ENCODE measurements around the gene CLASRP. TPM values are rescaled to one million over a fixed set of nuclear protein-coding genes. Genes with fewer than 3 reads are reported as not detected.

The CLASRP gene
- polyA plus RNA-seq, 1 donor from 2014 or later, result 30.1 TPM

DNA sequence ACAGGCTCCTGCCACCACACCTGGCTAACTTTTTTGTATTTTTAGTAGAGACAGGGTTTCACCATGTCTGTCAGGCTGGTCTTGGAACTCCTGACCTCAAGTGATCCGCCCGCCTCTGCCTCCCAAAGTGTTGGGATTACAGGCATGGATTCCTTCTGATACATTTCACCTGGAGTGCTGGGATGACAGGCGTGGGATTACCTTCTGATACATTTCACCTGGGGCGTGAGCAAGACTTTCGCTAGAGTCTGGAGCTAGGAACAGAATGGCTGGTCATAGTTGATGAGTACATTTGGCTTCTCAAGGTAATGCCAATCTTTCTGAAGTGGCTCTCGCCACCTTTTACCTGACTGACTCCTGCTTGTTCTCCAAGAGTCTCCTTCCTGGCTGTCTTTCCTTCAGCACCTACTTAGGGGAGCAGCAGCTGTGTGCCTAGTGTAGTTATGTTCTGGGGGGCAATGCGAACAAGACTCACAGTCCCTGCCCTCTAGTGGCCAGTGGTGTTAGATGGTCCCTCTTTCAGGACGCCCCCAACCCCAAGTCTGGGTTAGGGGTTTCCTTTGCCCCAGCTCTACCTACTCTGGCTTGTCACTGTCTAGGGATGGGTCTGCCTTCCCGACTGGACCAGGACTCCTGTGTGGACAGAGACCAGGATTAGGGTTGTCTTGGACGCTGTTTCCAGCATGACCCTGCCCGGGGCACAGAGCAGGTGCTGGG lies 73.4 kb downstream of the CLASRP start:
- Histone ChIP-seq H3K9me2 (ENCODE audit: insufficient read depth, low read length) (no peaks in the 10 kb centered on the region), H3K27ac (ENCODE audit: low read length) (no peak overlapping the region), H3K9me3 (ENCODE audit: low read length) (no peaks in the 10 kb centered on the region), H3K36me3 (ENCODE audit: insufficient read depth, low read length) (no peaks in the 10 kb centered on the region), H3K79me2 (replicated peaks; ENCODE audit: insufficient read depth, low read length) (peaks cover 35% of the 10 kb centered on the region), H2AFZ (ENCODE audit: low read depth, low read length) (no peak overlapping the region), H3F3A (ENCODE audit: insufficient read depth, low read length, poor library complexity, severe bottlenecking) (no peaks in the 10 kb centered on the region), H3K9ac (ENCODE audit: low read length) (no peak overlapping the region), H3K27me3 (ENCODE audit: insufficient read depth, low read depth, low read length) (no peaks in the 10 kb centered on the region), H4K20me1 (ENCODE audit: insufficient read depth) (no peaks in the 10 kb centered on the region), H3K4me2 (ENCODE audit: low read length) (no peak overlapping the region), H3K4me3 (ENCODE audit: low read length) (no peak overlapping the region)
- TF ChIP-seq TAF1 (IDR thresholded peaks at IDR 0.05; ENCODE audit: low read depth) (no peak), SMC3 (conservative IDR thresholded peaks at IDR 0.05; ENCODE audit: poor library complexity) (no peak), POLR2AphosphoS5 (IDR thresholded peaks at IDR 0.05) (no peak), EP300 (conservative IDR thresholded peaks at IDR 0.05; ENCODE audit: poor library complexity, severe bottlenecking) (no peak), RAD21 (conservative IDR thresholded peaks at IDR 0.05) (no peak), MXI1 (conservative IDR thresholded peaks at IDR 0.05; ENCODE audit: poor library complexity, severe bottlenecking) (no peak), EZH2 (IDR thresholded peaks at IDR 0.05; ENCODE audit: borderline replicate concordance, insufficient read depth, low read length, poor library complexity, severe bottlenecking) (no peak)
- TF ChIP-seq, protein P1, sequence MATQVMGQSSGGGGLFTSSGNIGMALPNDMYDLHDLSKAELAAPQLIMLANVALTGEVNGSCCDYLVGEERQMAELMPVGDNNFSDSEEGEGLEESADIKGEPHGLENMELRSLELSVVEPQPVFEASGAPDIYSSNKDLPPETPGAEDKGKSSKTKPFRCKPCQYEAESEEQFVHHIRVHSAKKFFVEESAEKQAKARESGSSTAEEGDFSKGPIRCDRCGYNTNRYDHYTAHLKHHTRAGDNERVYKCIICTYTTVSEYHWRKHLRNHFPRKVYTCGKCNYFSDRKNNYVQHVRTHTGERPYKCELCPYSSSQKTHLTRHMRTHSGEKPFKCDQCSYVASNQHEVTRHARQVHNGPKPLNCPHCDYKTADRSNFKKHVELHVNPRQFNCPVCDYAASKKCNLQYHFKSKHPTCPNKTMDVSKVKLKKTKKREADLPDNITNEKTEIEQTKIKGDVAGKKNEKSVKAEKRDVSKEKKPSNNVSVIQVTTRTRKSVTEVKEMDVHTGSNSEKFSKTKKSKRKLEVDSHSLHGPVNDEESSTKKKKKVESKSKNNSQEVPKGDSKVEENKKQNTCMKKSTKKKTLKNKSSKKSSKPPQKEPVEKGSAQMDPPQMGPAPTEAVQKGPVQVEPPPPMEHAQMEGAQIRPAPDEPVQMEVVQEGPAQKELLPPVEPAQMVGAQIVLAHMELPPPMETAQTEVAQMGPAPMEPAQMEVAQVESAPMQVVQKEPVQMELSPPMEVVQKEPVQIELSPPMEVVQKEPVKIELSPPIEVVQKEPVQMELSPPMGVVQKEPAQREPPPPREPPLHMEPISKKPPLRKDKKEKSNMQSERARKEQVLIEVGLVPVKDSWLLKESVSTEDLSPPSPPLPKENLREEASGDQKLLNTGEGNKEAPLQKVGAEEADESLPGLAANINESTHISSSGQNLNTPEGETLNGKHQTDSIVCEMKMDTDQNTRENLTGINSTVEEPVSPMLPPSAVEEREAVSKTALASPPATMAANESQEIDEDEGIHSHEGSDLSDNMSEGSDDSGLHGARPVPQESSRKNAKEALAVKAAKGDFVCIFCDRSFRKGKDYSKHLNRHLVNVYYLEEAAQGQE (IDR thresholded peaks at IDR 0.05; ENCODE audit: borderline replicate concordance), result no peak
- TF ChIP-seq, protein P2, sequence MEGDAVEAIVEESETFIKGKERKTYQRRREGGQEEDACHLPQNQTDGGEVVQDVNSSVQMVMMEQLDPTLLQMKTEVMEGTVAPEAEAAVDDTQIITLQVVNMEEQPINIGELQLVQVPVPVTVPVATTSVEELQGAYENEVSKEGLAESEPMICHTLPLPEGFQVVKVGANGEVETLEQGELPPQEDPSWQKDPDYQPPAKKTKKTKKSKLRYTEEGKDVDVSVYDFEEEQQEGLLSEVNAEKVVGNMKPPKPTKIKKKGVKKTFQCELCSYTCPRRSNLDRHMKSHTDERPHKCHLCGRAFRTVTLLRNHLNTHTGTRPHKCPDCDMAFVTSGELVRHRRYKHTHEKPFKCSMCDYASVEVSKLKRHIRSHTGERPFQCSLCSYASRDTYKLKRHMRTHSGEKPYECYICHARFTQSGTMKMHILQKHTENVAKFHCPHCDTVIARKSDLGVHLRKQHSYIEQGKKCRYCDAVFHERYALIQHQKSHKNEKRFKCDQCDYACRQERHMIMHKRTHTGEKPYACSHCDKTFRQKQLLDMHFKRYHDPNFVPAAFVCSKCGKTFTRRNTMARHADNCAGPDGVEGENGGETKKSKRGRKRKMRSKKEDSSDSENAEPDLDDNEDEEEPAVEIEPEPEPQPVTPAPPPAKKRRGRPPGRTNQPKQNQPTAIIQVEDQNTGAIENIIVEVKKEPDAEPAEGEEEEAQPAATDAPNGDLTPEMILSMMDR (IDR thresholded peaks at IDR 0.05; ENCODE audit: poor library complexity, severe bottlenecking), result no peak

DNA sequence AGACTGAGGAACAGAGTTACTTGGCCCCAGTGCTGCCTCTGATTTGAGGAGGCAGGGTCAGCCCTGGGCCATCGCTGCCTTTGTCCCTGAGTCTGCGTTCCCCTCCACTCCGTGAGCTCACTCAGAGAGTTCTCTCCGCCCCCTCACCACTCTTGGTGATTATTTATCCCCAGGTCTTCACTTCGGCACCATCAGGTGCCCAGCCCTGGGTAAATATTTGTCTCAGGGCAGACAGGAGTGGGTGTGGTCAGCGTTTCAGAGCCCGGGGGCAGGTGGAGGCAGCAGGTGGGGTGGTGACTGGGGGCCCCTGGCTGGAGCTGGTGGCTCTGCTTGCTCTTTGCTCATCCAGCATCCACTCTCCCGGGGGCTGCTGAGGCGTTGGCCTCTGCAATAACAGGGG lies 74.8 kb downstream of the CLASRP start:
- peaks cover 35% of the 10 kb centered on the region for H3K79me2 ChIP-seq (replicated peaks; ENCODE audit: insufficient read depth, low read length)
- H4K20me1 ChIP-seq (ENCODE audit: insufficient read depth), result no peaks in the 10 kb centered on the region
- TF ChIP-seq, protein P1 (IDR thresholded peaks at IDR 0.05; ENCODE audit: borderline replicate concordance), result no peak
- TF ChIP-seq EZH2 (IDR thresholded peaks at IDR 0.05; ENCODE audit: borderline replicate concordance, insufficient read depth, low read length, poor library complexity, severe bottlenecking) (no peak), EP300 (conservative IDR thresholded peaks at IDR 0.05; ENCODE audit: poor library complexity, severe bottlenecking) (no peak), RAD21 (conservative IDR thresholded peaks at IDR 0.05) (no peak), TAF1 (IDR thresholded peaks at IDR 0.05; ENCODE audit: low read depth) (no peak), MXI1 (conservative IDR thresholded peaks at IDR 0.05; ENCODE audit: poor library complexity, severe bottlenecking) (no peak), POLR2AphosphoS5 (IDR thresholded peaks at IDR 0.05) (no peak), SMC3 (conservative IDR thresholded peaks at IDR 0.05; ENCODE audit: poor library complexity) (no peak)
- TF ChIP-seq, protein P2 (IDR thresholded peaks at IDR 0.05; ENCODE audit: poor library complexity, severe bottlenecking), result no peak

More for the DNA sequence above, 74.8 kb downstream of the CLASRP start:
- H3K27ac ChIP-seq (ENCODE audit: low read length), result no peak overlapping the region
- no peaks in the 10 kb centered on the region for H3K9me3 ChIP-seq (ENCODE audit: low read length)
- no peaks in the 10 kb centered on the region for H3F3A ChIP-seq (ENCODE audit: insufficient read depth, low read length, poor library complexity, severe bottlenecking)
- H3K4me2 ChIP-seq (ENCODE audit: low read length), result no peak overlapping the region
- H3K36me3 ChIP-seq (ENCODE audit: insufficient read depth, low read length), result no peaks in the 10 kb centered on the region
- no peak overlapping the region for H2AFZ ChIP-seq (ENCODE audit: low read depth, low read length)
- H3K9ac ChIP-seq (ENCODE audit: low read length), result no peak overlapping the region
- H3K27me3 ChIP-seq (ENCODE audit: insufficient read depth, low read depth, low read length), result no peaks in the 10 kb centered on the region
- H3K4me3 ChIP-seq (ENCODE audit: low read length), result no peak overlapping the region
- no peaks in the 10 kb centered on the region for H3K9me2 ChIP-seq (ENCODE audit: insufficient read depth, low read length)
